Measurements from ENCODE around the gene GAPVD1. TPM values are rescaled to one million over a fixed set of nuclear protein-coding genes. Genes with fewer than 3 reads are reported as not detected.

GAPVD1 gene
- total RNA-seq, 2 donors from 2014 or later = 44.4 to 48.4 TPM

- H3K4me1 ChIP-seq (ENCODE audit: control insufficient read depth, insufficient read depth, low read length) = peaks cover 2% of the 10 kb centered on the region
- H3K27ac ChIP-seq (ENCODE audit: low read depth, low read length) = no peak overlapping the region
- no peak overlapping the region for H3K4me3 ChIP-seq (ENCODE audit: low read length)
- peaks cover 5% of the 10 kb centered on the region for H3K4me1 Mint-ChIP-seq
- no peaks in the 10 kb centered on the region for H3K27me3 ChIP-seq (ENCODE audit: control insufficient read depth, insufficient read depth, low read length, poor library complexity, severe bottlenecking)
- peaks cover 67% of the 10 kb centered on the region for H3K36me3 ChIP-seq (ENCODE audit: control insufficient read depth, insufficient read depth, low read length)
- peaks cover 4% of the 10 kb centered on the region for H3K9me3 Mint-ChIP-seq
- no peak for DNase-seq
- no peak for TF ChIP-seq CTCF (conservative IDR thresholded peaks at IDR 0.05)
- no peak overlapping the region for H3K4me3 Mint-ChIP-seq
- H3K27ac Mint-ChIP-seq = no peak overlapping the region
- H3K9me3 ChIP-seq (ENCODE audit: control insufficient read depth, low read length) = peaks cover 12% of the 10 kb centered on the region
- H3K9ac ChIP-seq (ENCODE audit: extremely low read depth, low read length, poor library complexity, severe bottlenecking) = no peak overlapping the region
- H3K36me3 Mint-ChIP-seq (ENCODE audit: low read depth) = peaks cover 70% of the 10 kb centered on the region
- no peaks in the 10 kb centered on the region for H3K27me3 Mint-ChIP-seq (ENCODE audit: insufficient read depth)
These were observed 68.4 kb downstream of the GAPVD1 start for GRCh38 chr9:125329978-125330377.

DNA sequence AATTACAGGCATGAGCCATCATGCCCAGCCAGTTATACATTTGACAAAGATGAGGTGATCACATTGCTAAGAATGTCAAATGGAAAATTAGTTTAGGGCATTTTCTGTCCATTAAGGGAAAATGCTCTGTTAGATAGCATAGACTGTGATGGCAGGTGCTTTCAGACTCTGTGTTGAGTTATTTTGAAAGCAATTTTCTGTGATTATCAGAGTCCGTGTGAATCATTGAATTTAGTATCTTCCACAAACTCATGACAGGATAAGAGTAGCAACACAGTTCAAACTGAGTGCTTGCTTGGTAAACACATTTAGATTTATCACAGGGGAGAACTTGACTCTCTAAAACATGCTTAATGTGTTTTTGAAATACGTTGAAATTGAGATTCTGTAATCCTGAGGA, 69.0 kb downstream of the GAPVD1 start:
- WGBS, 2 experiments (ENCODE audit: insufficient coverage in 1 of 2, insufficient read length in 1 of 2) = 89 to 100% methylated on average over 2 of the region's 2 CpGs
- peaks cover 65% of the 10 kb centered on the region for H3K36me3 ChIP-seq (ENCODE audit: control insufficient read depth, insufficient read depth, low read length)
- H3K4me3 ChIP-seq (ENCODE audit: low read length) = no peak overlapping the region
- peaks cover 12% of the 10 kb centered on the region for H3K9me3 ChIP-seq (ENCODE audit: control insufficient read depth, low read length)
- TF ChIP-seq CTCF (conservative IDR thresholded peaks at IDR 0.05) = no peak
- H3K27me3 ChIP-seq (ENCODE audit: control insufficient read depth, insufficient read depth, low read length, poor library complexity, severe bottlenecking) = no peaks in the 10 kb centered on the region
- H3K27ac ChIP-seq (ENCODE audit: low read depth, low read length) = no peak overlapping the region
- H3K9ac ChIP-seq (ENCODE audit: extremely low read depth, low read length, poor library complexity, severe bottlenecking) = no peak overlapping the region
- Mint-ChIP-seq H3K9me3 (peaks cover 4% of the 10 kb centered on the region), H3K36me3 (ENCODE audit: low read depth) (peaks cover 68% of the 10 kb centered on the region), H3K4me1 (peaks cover 5% of the 10 kb centered on the region), H3K27ac (no peak overlapping the region), H3K4me3 (no peak overlapping the region), H3K27me3 (ENCODE audit: insufficient read depth) (no peaks in the 10 kb centered on the region)
- H3K4me1 ChIP-seq (ENCODE audit: control insufficient read depth, insufficient read depth, low read length) = peaks cover 2% of the 10 kb centered on the region
- DNase-seq = no peak

- WGBS, 2 experiments (ENCODE audit: insufficient coverage in 1 of 2, insufficient read length in 1 of 2) = 96 to 100% methylated on average over 3 of the region's 3 CpGs
- H3K9me3 Mint-ChIP-seq = peaks cover 4% of the 10 kb centered on the region
- H3K27ac Mint-ChIP-seq = no peak overlapping the region
- H3K36me3 Mint-ChIP-seq (ENCODE audit: low read depth) = peaks cover 58% of the 10 kb centered on the region
- Histone ChIP-seq H3K9me3 (ENCODE audit: control insufficient read depth, low read length) (peaks cover 12% of the 10 kb centered on the region), H3K4me3 (ENCODE audit: low read length) (no peak overlapping the region), H3K9ac (ENCODE audit: extremely low read depth, low read length, poor library complexity, severe bottlenecking) (no peak overlapping the region), H3K27ac (ENCODE audit: low read depth, low read length) (no peak overlapping the region), H3K36me3 (ENCODE audit: control insufficient read depth, insufficient read depth, low read length) (peaks cover 67% of the 10 kb centered on the region), H3K27me3 (ENCODE audit: control insufficient read depth, insufficient read depth, low read length, poor library complexity, severe bottlenecking) (no peaks in the 10 kb centered on the region), H3K4me1 (ENCODE audit: control insufficient read depth, insufficient read depth, low read length) (peaks cover 2% of the 10 kb centered on the region)
- peaks cover 5% of the 10 kb centered on the region for H3K4me1 Mint-ChIP-seq
- no peak for TF ChIP-seq CTCF (conservative IDR thresholded peaks at IDR 0.05)
- DNase-seq = no peak
- no peak overlapping the region for H3K4me3 Mint-ChIP-seq
- no peaks in the 10 kb centered on the region for H3K27me3 Mint-ChIP-seq (ENCODE audit: insufficient read depth)
These were observed 70.9 kb downstream of the GAPVD1 start for GRCh38 chr9:125332527-125332926.
